A172 (cell line): ENCODE measurements around the gene CAMK2D. TPM values are rescaled to one million over a fixed set of nuclear protein-coding genes. Genes with fewer than 3 reads are reported as not detected.
A peak's percentile ranks its signal among the peaks of the same experiment; 100 is the strongest.

Source experiments
- DNase-seq: peaks from one replicate; pipeline ENCODE4 v3.0.0-alpha.2; 2015; ENCODE audit warnings: low spot score
- total RNA-seq: library from RNA; depleted of rRNA; stranded (reverse); fragments of >200 nt; shearing (Covaris generic); gene quantifications from 2 replicates; pipeline ENCODE4 v1.2.3, GENCODE V29; 2014

The CAMK2D gene
- total RNA-seq, 1 experiment from 2014 or later: 31.2 TPM

DNA sequence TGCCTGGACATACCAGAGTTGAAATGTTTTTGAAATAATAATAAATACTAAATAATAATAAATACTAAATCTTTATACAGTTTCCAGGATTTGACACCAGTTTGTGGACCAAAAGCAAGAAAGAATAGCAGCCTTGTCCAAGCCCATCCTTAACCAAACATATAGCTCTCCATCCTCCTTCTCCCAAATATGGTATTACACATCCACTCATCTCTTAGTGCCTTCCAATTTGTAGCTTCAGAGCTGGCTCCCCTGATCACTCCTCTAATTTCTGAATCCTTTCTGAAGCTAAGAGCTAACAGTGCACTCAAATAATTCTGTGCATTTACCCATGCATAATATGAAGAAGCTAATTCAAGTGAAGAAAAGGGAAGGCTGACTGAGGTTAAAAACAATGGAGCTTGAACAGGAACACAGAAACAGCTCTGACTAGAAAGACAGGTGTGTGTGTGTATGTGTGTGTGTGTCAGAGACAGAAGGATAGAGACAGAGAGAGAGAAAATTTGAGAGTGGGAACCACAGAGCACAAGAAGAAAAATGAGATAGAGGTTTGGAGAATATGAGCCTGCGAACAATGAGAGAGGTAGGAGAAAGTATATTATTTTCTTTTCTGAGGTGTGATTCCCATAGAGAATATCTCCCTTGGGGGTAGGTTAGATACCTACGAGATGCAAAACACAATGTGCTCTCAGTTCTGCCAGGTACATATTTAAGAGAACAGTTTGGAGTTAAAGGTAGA lies 123.5 kb downstream of the CAMK2D start:
- DNase-seq: no peak

DNA sequence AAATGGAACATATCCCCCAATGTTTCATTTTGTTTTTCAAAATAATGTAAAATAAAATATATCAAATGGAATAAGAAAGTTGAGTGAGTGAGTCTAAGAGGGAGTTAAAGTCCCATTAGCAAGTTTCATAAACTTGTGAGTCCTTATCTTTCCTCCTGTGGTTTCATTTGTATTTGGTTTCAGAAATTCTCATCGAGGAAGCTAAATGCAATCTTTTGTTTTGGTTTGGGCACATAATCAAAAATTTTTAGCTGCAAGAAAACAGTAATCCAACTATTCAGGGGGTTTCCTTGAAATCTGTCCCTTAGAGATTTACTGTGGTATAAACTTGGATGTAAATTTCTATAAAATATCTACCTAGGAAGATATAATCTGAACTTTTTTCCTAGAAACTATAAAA lies 124.2 kb downstream of the CAMK2D start:
- DNase-seq: peak; percentile 40

DNA sequence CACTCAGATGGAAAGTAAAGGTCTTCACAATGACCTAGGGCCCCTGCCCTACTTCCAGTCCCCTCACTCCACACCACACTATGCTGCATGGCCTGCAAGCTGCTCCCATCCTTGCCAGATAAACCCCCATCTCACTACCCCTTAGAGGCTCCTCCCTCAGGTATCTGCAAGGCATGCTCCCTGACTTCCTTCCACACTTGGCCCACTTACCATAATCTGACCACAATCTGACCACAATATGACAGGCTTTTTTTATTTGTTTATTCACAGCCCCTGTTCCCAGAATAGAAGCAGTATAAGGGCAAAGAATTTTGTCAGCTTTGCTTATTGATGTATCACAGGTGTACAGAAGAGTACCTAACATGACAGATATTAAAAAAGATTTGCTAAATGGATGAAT lies 124.7 kb downstream of the CAMK2D start:
- DNase-seq: peak; percentile 68

DNA sequence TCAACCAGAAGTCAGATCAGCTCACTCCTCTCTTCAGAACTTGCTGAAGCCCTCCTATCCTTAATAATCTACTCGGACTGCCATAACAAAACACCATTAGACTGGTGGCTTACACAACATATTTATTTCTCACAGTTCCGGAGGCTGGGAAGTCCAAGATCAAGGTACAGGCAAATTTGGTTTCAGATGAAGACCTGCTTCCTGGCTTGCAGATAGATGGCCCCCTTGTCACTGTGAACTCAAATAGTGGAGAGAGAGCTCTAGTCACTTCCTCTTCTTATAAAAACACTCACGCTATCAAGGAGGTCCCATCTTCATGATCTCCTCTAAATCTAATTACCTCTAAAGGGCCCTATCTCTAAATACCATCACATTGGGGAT lies 125.1 kb downstream of the CAMK2D start:
- DNase-seq: peak; percentile 16

DNA sequence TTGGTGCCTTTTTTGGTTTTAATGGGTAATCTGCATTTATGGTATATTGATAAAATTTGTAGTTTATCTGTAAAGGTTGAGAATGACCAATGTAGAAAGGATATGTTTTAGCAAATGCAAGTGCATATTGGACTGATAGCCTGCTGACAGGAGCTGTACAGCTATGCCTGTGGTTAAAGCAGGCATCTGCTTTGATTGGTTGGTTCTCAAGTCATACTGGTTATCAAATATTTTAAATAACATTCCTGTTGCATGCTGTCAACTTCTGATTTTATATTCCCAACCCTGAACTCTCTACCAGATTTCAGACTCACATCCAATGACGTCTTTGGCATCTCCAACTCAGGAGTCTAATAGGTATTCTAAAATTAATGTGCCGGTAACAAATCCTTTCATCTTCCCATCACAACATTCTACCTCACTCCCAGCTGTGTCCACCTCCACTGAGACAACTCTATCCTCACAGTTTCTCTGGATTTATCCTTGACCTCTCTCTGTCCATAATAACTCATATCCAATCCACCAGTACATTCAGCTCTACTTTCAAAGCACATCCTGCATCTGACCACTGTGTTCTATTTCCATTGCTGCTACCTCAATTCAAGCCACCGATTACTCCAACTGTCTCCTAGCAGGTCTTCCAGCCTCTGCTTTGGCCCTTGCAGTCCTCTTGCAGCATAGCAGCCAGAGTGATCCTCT lies 125.7 kb downstream of the CAMK2D start:
- DNase-seq: peak; percentile 67

DNA sequence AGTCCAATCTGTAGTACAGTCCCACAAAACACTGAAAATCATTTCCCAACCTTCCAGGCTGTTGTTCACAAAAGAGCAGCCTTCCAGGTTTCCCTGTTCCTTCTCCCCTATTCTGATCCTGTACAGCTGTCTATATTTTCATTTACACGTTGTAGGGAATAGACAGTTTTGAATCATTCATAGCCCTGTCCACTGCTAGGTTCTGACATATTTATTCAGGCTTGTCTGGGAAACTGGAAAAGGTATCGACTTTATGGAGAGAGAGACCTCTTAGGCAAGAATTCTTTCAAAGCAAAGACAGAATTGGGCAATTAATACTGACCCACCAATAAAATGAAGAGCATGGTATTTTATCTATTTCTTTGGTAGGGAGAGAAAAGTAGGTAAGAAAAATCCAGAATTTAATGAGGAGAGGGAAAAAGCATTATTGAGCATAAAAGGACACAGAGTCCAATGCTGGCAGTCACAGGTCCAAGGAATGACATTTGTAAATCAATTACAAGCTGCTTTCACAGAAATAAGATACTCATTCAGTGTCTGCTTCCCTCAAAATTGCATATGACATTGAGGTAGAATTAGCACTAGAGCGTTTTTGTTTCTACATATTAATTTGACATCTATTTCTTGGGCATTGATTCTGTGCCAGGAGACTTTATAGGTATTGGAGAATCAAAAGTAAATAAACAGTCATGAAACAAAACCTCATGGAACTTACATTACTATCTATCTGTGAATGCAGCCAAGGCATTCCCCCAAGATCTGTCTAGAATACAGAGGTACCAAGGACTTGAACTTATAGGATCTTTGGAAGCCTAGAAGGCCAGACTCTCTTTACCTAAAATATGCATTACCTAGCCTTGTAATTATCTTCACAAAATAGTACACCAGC lies 127.2 kb downstream of the CAMK2D start:
- DNase-seq: no peak

DNA sequence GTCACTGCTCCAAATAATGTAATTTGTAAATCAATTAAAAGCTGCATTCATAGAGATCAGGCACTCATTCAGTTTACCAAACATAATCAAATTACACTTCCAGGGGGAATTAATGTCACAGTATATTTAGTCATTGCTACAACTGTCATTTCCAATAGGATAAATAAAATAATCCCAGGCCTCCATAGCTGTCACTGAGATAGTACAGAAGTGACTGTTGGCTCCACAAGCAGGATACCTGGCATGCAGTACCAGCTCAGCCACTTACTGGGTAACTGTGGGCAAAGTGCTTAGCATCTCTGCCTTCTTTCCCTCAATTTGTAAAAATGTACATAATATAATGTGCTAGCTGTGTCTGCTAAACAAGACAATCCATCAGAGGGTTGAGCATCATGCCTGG lies 128.1 kb downstream of the CAMK2D start:
- no peak for DNase-seq

DNA sequence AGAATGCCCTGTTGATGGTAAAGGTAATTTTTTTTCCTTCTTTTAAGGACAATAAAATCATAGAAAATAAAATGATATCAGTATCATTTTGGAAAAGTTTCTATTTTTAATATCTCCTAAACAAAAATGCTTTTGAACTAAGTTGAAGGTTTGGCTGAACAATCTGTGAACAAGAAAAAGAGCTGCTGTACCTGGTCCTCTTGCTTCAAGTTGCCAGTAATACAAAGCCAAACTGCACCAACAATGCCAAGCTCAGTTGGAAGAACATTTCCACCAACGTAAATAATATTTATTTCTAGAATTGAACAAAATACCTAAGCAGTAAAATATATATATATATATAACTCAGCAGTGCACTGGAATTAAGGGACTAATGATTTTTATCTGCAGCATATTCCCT lies 132.8 kb downstream of the CAMK2D start:
- no peak for DNase-seq

DNA sequence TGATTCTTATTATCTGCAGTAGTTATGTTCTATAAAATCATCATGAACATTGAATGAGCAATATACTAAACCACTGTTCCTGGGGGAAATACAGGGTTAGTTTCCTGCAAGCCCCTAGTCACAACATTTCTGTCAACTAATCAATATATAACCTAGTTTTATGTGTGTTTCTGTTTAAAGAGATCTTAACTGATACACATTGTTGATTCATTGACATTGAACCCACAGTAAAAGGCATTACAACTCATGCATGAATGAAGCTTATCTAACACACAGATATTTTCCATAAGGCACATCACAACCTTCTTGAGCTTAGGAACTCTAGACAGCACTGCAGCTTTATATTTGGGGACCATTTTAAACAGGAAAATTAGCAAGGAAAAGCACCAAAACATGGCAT lies 134.2 kb downstream of the CAMK2D start:
- no peak for DNase-seq

DNA sequence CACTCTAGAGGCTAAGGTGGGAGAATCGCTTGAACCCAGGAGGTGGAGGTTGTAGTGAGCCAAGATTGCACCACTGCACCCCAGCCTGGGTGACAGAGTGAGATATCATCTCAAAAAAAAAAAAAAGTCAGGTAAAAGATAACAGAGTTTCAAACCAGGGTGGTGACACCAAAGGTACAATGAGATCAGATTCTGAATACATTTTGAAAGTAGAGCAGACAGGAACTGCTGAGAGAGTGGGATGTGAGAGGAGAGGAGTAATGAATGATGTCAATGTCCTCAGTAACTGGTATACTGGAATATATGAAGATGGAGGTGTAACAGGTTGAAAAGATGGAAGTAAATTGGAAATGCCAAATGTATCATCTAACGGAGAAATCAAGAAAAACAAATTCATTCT lies 135.6 kb downstream of the CAMK2D start:
- no peak for DNase-seq

DNA sequence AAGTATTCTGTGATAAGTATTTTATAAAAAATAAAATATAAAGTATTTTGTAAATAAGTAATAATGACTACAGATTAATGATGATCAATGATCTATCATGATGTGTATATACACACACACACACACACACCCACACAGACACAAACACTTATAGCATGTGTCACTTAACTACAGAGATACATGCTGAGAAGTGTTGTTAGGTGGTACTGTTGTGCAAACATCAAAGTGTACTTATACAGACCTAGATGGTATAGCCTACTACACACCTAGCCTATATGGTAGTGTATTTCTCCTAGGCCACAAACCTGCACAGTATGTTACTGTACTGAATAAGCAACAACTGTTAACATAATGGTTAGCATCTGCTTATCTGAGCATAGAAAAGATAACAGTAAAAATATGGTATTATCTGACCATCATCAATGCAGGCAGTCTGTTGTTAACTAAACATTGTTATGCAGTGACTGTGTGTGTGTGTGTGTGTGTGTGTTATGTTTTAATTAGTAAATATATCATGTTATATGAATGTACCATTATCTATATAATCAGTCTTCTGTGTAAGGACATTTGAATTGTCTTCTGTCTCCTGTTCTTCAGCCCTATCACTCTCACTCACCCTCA lies 138.2 kb downstream of the CAMK2D start:
- no peak for DNase-seq

DNA sequence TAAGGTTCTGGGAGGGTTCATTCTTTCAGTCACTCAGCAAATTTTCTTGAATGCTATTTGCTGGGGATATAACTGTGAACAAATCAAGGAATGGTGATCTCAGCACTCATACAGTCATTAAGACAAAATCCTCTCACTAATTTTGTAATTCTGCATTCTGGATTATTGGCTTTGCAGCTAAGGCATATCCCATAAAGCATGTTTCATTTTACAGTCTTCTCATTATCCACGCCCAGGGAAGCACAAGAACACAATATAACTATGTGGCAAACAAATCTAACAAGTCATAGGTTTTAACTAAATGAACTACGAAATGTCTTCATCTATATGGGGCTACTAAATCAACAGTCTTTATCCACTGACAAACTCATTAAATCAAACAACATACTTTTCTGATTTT lies 139.9 kb downstream of the CAMK2D start:
- DNase-seq: no peak

DNA sequence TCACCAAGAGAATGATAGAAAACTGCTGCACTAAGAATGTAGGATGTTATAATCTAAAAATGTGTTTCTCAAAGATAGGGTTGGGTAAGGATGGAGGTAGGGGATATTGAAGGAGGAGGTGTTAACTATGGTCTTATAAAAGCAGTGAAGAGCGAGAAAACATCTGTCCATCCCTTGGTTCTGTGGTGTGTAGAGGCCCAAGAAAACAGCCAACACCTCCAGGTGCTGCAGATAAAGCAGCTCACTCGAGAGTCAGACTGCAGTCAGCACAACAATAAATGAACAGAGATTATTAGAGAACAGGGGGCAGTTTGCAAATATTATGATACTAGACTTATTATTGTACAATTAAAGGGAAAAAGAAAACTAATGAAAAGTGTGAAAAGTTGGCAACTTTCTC lies 141.5 kb downstream of the CAMK2D start:
- no peak for DNase-seq

DNA sequence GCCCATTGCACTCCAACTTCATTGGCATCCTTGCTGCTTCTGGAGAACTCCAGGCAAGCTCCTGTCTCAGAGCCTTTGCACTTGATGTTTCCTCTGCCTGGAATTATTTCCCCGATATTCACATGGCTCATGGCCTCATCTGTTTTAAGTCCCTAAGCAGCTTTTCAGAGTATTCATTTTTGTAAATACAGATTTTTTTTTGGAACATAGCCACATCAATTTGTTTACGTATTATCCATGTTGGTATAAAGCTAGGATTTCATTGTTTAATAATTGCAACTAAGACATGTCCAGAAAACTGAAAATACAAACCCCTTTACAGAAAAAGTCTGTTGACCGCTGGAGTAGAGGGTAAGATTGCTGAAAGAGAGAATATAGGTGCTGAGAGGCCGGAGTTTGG lies 142.0 kb downstream of the CAMK2D start:
- no peak for DNase-seq

DNA sequence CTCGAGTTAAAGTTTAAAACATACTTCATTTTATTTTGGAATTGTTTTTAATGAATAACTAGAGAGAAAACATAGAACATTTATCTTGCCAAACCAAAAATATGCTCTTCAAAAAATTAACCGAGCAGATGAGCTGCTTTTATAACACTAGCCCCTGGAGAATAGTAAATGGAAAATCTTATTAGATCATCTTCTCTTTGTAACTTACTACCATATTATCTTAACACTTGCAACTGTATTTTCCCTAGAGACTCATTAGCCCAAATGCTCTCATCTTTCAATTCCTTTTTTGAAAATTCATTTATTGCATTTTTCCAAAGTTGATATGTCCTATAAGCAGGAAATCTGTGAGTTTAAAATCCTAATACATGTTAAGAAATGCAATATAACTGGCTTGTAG lies 143.3 kb downstream of the CAMK2D start:
- no peak for DNase-seq

DNA sequence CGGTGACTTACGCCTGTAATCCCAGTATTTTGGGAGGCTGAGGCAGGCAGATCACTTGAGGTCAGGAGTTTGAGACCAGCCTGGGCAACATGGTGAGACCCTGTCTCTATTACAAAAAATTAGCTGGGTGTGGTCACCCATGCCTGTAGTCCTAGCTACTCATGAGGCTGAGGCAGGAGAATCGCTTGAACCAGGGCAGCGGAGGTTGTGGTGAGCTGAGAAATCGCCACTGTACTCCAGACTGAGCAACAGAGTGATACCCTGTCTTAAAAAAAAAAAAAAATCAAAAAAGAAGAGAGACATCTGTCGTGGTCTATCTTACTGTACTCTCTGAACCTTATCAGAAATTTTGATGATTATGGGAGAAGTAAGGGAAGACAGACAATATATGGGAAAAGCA lies 144.3 kb downstream of the CAMK2D start:
- DNase-seq: no peak

DNA sequence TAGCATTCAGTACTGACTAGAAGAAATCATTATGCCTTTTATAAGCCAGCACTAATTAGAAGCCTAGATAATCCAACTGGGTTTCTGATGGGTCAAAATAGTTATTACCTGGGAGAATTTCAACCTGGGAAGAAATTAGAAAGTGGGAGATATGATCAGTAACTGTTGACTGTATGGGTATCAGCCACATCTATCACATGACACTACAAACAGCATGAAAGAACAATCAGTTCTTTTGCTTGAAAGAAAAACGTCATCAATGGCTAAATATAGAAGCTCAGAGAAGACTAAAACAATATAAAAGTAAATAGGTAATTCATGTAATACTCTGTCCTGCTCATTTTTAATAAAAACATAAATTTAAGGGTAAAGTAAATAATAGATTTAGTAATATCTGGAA lies 145.1 kb downstream of the CAMK2D start:
- DNase-seq: no peak

DNA sequence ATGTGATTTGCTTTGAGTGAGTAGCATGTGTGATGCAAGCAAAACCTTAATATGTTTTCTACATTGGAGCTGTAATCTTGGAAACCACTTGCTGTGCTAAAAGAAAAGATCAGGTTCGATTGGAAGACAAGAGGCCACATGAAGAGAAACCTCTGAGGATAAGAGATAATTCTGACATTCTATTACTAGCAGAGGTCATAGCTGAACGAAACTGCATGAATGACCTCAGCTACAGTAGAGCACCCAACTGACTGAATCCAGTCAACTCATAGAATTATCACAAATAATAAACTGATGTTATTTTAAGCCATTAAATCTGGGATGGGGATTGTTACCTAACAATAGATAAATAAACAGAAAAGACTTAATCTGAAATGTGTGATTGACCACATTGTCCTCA lies 147.1 kb downstream of the CAMK2D start:
- DNase-seq: no peak

DNA sequence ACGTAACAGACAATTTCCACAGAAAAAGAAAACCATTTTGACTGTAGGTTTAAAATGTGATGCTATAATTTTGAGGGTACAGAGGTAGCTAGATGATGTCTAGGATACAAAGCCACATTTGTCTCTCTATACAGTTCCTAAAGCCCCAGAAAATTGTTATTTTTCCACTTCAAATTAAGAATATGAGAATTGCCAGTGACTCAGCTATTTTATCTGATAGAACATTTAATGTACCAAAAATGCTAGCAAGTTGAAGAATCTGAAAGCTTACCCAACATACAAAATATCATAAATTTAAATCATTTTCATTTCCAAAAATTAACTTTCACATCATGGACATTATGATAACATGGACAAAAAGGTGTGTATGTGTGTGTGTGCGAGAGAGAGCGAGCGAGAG lies 148.0 kb downstream of the CAMK2D start:
- DNase-seq: no peak

DNA sequence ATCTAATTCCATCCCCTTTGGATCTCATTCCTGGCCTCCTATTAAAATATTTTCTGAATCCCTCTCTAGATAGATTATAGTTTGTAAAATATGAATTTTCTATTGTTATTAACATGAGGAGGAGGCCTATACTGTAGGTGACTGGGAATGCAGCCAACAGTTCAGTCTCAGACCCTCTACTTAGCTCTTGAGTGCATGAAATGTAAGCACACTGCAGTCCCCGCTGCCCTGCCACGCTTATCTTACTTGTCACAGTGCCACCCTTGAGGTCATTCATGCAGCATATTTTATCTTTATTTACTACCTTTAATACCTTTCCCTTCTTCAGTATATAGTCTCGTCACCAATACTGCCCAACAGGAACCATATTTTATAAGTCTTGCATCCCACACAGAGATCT lies 151.0 kb downstream of the CAMK2D start:
- no peak for DNase-seq

DNA sequence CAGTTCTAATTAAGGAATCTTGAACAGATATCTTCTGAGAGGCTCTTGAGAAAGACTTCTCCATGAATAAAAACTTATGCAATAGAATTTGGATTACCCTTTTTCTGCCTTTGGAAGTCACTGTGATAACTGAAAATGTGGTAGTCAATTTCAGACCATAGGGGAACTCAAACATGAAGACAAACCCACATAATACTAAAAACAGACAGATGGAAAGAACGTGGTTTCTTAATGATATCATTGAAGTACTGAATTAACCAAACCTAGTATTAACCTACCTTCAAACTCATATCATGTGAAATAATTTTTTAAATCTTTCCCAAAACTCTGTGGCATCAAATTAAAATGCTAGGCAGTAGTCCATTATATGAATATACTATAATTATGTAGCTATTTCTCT lies 153.5 kb downstream of the CAMK2D start:
- no peak for DNase-seq

DNA sequence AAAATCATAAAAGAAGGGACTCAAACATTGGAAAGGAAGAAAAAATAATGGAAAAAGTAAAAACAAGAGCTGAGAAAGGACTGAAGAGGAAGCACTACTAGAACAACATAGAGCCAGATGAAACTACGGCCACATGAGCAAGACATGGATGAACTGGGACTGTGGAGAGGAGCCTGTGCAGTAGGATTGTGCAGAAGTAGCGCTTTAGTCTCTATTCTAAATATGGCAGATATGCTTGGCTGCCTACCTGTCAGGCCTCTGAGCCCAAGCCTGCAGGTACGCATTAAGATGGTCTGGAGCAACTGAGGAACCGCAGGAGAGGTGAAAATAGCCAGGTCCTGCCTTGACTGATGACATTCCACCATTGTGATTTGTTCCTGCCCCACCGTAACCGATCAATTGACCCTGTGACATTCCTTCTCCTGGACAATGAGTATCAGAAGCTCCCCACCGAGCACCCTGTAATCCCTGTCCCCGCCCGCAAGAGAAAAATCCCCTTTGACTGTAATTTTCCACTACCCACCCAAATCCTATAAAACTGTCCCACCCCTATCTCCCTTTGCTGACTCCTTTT lies 154.3 kb downstream of the CAMK2D start:
- no peak for DNase-seq
